Fibroblast of skin of scalp (primary cell): ENCODE data around the gene DSG3.

Experiments used
- DNase-seq: peaks from one replicate; pipeline ENCODE4 v3.0.0-alpha.2; 2013

Gene DSG3

DNA sequence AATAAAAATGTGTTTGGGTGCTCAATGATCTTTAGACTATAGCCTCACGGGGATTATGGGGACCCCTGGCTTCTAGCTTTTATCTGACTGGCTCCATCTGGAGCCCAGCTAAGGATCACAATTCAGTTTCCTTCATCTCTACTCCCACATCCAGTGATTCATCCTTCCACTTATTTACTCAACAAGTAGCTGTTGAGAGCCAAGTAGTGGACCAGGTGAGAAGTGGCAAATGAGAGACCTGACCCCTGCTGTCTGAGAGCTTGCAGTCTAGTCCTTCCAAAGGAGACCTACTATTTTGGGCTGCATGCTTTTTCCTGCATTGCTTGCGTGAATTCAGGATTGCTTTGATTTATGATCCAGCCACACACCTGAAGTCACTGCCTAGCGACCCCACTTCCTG lies 10.7 kb upstream of the DSG3 start:
- DNase-seq: no peak

DNA sequence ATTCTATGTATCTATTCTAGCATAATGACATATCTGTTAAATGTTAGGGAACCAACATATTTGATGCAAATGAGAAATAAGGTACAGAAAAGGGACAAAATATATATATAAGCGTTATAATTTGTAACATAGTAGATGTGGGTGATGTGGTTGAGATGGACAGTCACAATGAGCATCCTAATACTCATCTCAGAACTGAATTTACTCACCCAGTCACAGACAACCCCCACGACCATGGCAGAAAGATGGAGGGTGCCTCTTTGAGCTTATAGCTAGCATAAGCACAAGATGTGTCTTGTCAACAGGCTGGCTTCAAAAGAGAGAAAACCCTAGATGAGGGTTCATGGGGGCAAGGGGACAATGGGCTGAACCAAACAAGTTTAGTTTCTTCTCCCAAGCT lies 9.1 kb upstream of the DSG3 start:
- DNase-seq: no peak

DNA sequence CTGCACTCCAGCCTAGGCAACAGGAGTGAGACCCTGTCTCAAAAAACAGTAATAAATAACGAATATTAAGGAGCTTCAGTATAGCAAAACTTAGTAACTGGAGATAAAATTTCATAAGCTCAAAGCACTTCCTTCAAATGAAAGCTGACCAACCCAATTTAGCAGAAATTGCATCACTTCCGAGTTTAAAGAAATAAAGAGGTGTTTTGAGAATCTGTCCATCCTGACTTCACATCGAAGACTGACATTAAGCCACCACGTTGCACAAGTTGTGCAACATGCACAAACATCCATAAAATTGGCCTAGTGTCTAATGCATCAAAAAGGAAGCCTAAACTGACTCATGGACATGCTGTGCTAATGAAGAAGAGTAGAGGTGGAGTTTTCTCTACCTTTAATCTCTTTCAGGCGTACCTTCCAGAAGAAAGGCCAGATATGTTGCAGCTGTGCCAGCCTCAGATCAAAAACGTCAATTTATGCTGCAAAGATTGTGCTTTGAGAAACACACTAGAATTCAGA lies 7.7 kb upstream of the DSG3 start:
- DNase-seq: no peak

GRCh38 chr18:31440787-31441186 lies 6.8 kb upstream of the DSG3 start:
- DNase-seq: no peak

DNA sequence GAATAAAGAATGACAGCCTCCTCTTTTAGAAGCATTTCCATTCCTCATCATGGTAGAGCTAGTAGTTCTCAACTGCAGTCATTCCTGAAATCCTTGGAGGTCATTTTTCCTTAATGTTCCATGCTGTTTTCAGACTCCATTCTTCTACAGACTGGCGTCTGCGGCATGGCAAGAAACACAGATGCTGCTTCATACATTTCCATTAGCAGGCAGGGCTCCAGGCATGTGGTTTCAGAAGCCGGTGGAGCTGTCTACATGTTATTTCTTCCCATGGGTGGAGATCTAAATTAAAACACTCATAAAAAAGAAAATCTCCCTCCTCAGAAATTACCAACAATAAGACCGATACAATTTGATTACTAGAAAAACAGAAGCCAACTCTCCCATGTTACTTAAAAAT lies 6.0 kb upstream of the DSG3 start:
- no peak for DNase-seq

DNA sequence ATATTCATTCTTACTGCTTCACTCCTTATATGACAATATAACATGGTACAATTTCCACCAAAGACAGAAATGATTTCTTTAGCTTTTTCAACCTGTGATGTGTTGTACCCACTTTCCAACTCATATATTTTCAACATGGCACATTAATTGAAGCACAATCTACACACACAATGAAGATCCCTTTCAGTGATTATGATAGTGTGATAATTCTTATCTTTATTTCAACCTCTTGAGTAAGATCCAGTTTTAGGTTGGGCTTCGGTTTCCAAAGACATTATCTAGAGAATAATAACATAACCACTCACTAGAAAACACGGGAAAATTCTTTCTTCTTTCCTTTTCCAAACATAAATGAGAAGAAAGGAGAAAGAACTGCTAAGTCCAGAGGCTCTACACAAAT lies 3.4 kb upstream of the DSG3 start:
- DNase-seq: no peak

DNA sequence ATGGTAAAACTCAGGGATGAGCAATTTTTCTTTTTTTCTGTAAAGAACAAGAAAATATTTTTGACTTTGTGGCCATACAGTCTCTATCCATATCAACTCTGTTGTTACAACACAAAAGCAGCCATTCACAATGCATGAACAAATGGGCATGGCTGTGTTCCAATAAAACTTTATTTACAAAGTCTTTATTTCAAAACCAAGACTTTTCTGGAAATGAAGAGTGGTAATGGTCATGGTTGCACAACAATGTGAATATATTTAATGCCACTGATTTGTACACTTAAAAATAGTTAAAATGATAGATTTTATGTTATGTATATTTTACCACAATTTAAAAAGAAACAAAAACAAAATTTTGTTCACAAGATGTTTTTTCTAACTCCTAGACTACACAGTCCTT lies 1.6 kb upstream of the DSG3 start:
- DNase-seq: no peak

GRCh38 chr18:31446854-31447253 lies 687 bp upstream of the DSG3 start:
- no peak for DNase-seq

DNA sequence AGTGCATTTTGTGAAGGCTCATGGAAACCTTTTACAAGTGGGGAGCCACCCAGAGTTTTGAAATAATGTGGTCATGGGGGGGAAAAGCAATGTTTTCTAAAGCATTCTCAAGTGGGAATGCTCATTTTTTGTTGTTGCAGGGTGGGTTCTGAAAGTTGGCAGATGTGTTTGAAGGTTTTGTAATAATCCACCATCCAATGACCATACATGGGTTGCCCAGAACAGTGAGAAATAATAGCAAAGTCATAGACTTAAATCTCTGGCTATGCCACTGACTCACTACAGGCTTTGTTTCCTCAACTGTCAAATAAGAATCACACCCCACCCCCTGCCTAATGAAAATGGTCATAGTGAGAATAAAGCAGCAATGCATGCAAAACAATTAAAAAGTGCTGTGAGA lies 2.9 kb downstream of the DSG3 start:
- peak; percentile 5 for DNase-seq

DNA sequence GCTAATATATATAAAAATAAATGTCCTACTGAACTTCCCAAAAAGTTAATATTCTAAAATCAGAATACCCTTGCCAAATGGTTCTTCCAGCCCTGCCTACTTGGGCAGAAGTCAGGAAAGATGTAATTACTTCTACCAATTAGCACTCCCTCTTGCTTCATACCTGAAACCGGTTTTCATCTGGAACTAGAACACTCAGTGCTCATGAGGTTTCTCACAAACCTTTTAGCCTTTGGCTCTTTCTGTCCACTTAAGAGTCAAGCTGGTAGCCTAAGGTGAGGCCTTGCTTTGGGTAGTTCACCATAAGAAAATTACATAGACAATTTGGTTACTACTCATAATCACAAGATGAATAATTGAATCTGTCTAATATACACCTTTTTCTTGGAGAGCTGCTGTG lies 4.1 kb downstream of the DSG3 start:
- DNase-seq: no peak

DNA sequence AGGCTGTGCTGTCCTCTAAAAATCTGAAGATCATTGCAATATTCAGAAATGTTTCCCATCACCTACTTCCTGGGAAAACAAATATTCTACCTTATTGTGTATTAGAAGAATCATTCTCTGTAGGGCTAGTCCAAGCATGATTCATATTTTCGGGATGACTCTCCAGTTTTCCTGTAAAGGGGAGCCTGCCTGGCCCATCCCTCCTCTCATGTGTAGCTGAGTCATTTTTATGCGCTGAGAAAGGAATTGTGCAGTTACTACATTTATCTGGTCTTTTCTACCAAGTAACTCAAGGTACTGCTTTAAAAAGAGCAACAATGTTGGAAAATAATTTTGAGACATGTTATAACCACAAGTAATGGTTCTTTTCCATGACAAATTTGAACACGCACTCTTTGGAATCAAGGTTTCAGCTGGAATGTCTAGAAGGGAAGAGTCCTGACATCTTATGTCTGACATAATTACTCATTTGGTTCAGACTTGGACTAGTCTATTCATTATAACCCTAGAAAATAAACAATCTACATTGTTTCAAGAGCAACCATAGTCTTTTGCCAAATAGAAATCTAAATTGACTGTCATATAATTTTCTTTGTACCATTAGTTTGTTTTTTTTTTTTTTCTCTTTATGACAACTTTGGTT lies 6.6 kb downstream of the DSG3 start:
- DNase-seq: peak; percentile 24

DNA sequence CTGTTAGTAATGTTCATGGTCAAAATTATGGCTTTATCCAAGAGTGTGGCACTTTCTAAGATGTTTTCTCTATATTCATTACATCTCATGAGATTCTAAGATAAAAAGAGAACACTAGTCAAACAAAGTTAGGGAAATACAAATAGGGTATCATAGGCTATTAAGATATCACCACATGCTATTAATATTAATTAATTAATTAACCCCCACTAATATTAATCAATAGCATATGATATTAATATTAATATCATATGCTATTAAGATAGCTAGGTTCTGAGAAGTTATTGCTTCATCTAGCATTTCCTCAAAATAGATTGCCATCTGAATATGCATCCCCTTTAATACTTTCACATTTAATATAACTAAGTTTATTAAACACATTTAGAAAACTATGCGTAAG lies 22.1 kb downstream of the DSG3 start:
- DNase-seq: no peak

GRCh38 chr18:31478688-31479087 lies 31.1 kb downstream of the DSG3 start:
- no peak for DNase-seq

GRCh38 chr18:31482051-31482450 lies 34.5 kb downstream of the DSG3 start:
- DNase-seq: no peak

GRCh38 chr18:31483396-31483795 lies 35.9 kb downstream of the DSG3 start:
- no peak for DNase-seq

DNA sequence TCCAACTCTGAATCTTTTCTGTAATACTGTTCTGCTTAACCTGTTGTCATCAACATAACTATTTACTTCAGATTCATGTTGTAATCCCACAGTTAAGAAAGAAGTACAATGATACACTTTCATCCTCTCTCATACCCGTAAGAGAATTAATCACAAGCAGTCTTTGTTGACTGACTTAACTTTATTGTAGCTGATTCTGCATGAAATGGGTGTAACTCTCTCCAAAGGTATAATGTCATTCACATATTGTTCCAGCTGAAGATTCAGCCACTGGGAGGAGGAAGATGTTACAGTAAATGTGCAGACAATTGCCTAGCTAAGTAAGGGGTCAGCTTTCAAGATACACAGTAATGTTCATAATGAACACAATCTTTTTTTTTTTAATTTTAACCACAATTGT lies 36.9 kb downstream of the DSG3 start:
- DNase-seq: no peak

GRCh38 chr18:31486165-31486564 lies 38.6 kb downstream of the DSG3 start:
- no peak for DNase-seq

DNA sequence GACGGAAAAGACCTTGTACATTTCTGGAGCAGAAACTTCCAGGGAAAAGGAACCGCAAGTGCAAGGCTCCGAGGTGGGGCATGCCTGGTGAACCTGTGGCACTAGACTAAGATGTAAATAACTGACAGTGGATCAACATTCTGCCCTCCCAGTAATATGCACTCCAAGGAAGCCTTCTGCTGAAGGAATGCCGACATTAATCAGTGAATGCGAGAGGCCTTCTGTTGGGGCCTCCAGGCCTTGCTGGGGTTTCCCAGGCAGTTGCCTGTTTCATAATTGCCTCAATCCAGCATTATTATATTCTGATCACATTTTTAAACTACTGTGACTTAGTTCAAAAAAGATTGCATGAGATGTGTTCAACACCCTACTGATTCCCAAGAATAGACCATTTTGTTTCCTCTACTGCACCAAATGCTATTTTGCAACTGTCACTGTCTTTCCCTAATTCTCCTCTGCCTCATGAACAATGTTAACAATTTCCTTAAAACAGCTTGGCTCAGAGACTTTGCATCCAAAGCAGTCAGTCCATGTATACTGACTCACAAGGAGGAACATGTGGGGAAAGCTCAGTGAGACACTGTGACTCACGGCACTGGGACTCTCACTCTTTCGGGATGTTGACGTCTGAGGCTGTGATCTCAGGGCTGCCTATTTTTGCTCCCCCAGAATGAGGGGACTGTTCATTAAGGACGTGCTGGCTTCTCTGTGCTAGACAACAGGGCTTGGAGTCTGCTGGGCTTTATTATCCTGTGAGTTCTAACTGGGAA lies 39.9 kb downstream of the DSG3 start:
- DNase-seq: peak; percentile 68

- no peak for DNase-seq
Measured at GRCh38 chr18:31489311-31489710, 41.8 kb downstream of the DSG3 start.

GRCh38 chr18:31490387-31490786 lies 42.8 kb downstream of the DSG3 start:
- DNase-seq: no peak

DNA sequence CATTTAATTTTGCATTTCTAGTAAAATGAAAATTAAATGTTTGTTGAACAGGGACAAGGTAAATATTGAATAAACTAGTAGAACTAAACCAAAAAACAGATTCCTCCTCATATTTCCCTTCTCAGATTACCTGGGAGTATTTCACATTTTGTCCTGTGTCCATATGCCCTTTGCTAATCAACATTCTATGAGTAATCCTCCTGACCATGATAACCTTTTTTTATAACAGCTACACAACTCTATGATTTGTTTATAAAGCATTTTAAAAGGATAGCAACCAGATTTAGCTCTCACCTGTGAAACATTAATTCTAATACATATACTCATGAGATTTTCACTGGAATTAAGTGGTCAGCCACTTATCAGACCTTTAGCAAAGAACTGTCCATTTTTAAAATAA lies 43.3 kb downstream of the DSG3 start:
- DNase-seq: no peak

DNA sequence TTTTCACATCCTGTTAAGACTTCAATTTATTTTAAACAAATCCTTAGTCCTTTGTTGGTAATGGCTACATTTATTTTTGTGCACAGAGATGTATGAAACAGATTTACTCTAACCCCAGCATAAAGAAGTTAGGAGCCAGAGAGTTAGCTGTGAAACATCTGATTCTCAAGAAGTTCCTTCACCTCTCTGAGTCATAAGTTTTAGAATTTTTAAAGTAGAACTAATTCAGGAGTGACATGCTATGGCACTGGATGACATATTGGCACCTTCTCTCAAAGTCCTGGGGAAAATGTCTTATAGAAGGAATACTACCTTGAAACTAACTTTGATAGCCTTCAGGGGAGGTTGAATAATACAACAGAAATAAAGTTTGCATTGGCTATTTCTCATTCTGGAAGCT lies 44.0 kb downstream of the DSG3 start:
- no peak for DNase-seq

- no peak for DNase-seq
Measured at GRCh38 chr18:31492671-31493070, 45.1 kb downstream of the DSG3 start.

- no peak for DNase-seq
Measured at GRCh38 chr18:31493171-31493570, 45.6 kb downstream of the DSG3 start.
